Measurements from ENCODE around the gene DIP2B. TPM values are rescaled to one million over a fixed set of nuclear protein-coding genes. Genes with fewer than 3 reads are reported as not detected.

DIP2B gene
- total RNA-seq, 3 donors from 2014 or later (not counting 1 experiment from before 2014, with no cell fraction given), result 17.2 to 23.2 (median 22.2) TPM

DNA sequence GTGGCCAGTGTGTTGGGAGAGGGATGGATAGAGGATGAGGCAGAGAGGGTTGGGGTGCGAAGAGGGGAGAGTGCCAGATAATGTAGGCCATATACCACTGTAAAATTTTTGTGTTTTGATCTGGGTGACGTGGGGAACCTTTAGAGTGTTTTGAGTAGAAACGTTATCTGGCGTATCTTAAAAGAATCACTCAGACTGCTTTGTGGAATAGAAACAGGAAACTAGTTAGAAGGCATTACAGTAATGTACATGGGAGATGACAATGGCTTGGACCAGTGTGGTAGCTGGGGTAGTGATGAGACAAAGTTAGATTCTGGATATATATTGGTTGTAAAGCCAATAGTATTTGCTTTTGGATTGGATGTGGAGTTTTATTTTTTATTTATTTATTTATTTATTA, 279.7 kb downstream of the DIP2B start:
- Histone ChIP-seq H3K27ac (ENCODE audit: low read length) (no peak overlapping the region), H3K4me1 (ENCODE audit: control insufficient read depth, insufficient read depth, low read length) (no peaks in the 10 kb centered on the region), H3K9me3 (ENCODE audit: control insufficient read depth, insufficient read depth, low read length) (peaks cover 3% of the 10 kb centered on the region), H3K4me3 (ENCODE audit: low read length) (no peak overlapping the region), H3K27me3 (ENCODE audit: control insufficient read depth, insufficient read depth, low read length) (no peaks in the 10 kb centered on the region), H3K36me3 (ENCODE audit: control insufficient read depth, insufficient read depth, low read length) (peaks cover 16% of the 10 kb centered on the region)
- ATAC-seq, result no peak
- peaks cover 2 to 3% of the 10 kb centered on the region in 2 donors for H3K9me3 Mint-ChIP-seq
- peaks cover 12 to 23% of the 10 kb centered on the region in 2 donors for H3K4me1 Mint-ChIP-seq
- no peaks in the 10 kb centered on the region for H3K36me3 Mint-ChIP-seq
- no peak overlapping the region for H3K4me3 Mint-ChIP-seq
- H3K27ac Mint-ChIP-seq, result no peak overlapping the region
- TF ChIP-seq, protein P1, sequence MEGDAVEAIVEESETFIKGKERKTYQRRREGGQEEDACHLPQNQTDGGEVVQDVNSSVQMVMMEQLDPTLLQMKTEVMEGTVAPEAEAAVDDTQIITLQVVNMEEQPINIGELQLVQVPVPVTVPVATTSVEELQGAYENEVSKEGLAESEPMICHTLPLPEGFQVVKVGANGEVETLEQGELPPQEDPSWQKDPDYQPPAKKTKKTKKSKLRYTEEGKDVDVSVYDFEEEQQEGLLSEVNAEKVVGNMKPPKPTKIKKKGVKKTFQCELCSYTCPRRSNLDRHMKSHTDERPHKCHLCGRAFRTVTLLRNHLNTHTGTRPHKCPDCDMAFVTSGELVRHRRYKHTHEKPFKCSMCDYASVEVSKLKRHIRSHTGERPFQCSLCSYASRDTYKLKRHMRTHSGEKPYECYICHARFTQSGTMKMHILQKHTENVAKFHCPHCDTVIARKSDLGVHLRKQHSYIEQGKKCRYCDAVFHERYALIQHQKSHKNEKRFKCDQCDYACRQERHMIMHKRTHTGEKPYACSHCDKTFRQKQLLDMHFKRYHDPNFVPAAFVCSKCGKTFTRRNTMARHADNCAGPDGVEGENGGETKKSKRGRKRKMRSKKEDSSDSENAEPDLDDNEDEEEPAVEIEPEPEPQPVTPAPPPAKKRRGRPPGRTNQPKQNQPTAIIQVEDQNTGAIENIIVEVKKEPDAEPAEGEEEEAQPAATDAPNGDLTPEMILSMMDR (IDR thresholded peaks at IDR 0.05), result no peak
- intact Hi-C loops (cut with micrococcal nuclease), result no loop called here
- peak in 1 of 2 donors; percentile 11 for DNase-seq
- H3K27me3 Mint-ChIP-seq (ENCODE audit: low read depth in 2 of 2), result no peaks in the 10 kb centered on the region
- WGBS (ENCODE audit: insufficient coverage), result 78% methylated on average over 4 of the region's 4 CpGs

DNA sequence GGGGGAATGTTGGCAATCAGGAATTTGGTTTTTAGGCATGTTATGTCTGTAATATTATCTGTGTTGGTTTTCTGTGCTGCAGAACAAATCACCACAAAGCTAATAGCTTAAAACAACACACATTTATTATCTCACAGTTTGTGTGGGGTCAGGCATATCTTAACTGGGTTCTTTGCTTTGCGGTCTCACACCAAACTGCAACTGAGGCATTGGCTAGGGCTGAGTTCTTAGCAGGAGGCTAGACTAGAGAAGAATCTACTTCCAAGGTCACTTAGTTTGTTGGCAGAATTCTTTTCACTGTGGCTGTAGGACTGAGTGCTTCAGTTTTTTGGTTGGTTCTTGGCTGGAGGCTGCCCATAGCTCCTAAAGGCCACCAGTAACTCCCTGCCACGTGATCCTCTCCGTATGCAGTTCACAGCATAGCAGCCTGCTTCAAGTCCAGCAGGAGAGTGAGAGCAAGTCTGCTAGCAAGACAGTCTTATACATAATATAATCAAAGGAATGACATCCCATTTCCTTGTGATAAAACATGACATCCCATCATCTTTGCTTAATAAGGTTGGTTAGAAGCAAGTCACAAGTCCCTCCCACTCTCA, 280.7 kb downstream of the DIP2B start:
- TF ChIP-seq, protein P1 (IDR thresholded peaks at IDR 0.05), result no peak
- Mint-ChIP-seq H3K36me3 (no peaks in the 10 kb centered on the region), H3K27ac (no peak overlapping the region), H3K4me1 (peaks cover 13 to 27% of the 10 kb centered on the region in 2 donors), H3K9me3 (peaks cover 2 to 3% of the 10 kb centered on the region in 2 donors), H3K4me3 (no peak overlapping the region), H3K27me3 (ENCODE audit: low read depth in 2 of 2) (no peaks in the 10 kb centered on the region)
- no peaks in the 10 kb centered on the region for H3K27me3 ChIP-seq (ENCODE audit: control insufficient read depth, insufficient read depth, low read length)
- ATAC-seq, result no peak
- H3K27ac ChIP-seq (ENCODE audit: low read length), result no peak overlapping the region
- peaks cover 3% of the 10 kb centered on the region for H3K9me3 ChIP-seq (ENCODE audit: control insufficient read depth, insufficient read depth, low read length)
- peaks cover 16% of the 10 kb centered on the region for H3K36me3 ChIP-seq (ENCODE audit: control insufficient read depth, insufficient read depth, low read length)
- intact Hi-C loops (cut with micrococcal nuclease), result no loop called here
- H3K4me3 ChIP-seq (ENCODE audit: low read length), result no peak overlapping the region
- WGBS (ENCODE audit: insufficient coverage), result 98% methylated on average over 3 of the region's 3 CpGs
- no peak for DNase-seq
- H3K4me1 ChIP-seq (ENCODE audit: control insufficient read depth, insufficient read depth, low read length), result no peaks in the 10 kb centered on the region

DNA sequence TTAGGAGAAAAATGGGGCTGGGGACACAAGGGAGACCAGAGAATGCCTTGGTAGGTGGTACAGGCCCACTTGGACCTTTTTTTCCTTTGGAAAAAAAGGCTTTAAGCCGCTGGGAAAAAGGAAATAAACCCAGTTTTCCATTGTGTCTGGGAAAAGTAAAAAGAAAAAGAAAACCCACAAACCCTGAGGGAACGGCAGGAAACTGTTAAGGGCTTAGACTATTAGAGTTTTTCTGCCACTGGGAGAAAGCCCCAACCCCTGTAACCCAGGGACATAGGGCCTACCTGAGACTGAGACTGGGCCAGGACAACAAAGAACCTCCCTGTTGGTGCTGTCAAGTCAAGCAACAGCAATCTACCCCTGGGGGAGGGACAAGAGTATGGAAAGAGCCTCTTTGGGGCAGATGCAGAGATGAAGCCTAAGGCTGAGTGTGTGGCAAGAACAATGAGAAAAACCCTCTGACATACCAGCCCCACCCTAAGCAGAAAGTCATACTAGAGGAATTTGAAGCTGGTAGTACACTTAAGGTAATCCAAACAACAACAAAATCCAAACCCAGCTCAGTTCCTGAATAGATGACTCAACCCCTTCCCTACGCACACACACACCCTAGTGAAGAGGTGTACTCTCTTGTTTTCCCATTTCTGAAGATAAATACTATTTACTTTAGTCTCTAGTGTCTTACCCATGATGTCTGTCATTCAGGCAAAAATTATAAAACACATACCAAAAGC, 281.9 kb downstream of the DIP2B start:
- peaks cover 8% of the 10 kb centered on the region for H3K36me3 ChIP-seq (ENCODE audit: control insufficient read depth, insufficient read depth, low read length)
- no peak overlapping the region for H3K27ac Mint-ChIP-seq
- no peaks in the 10 kb centered on the region for H3K36me3 Mint-ChIP-seq

More for the DNA sequence above, 281.9 kb downstream of the DIP2B start:
- Histone ChIP-seq H3K4me3 (ENCODE audit: low read length) (no peak overlapping the region), H3K27me3 (ENCODE audit: control insufficient read depth, insufficient read depth, low read length) (no peaks in the 10 kb centered on the region), H3K4me1 (ENCODE audit: control insufficient read depth, insufficient read depth, low read length) (no peaks in the 10 kb centered on the region), H3K27ac (ENCODE audit: low read length) (no peak overlapping the region), H3K9me3 (ENCODE audit: control insufficient read depth, insufficient read depth, low read length) (peaks cover 3% of the 10 kb centered on the region)
- ATAC-seq, result no peak
- Mint-ChIP-seq H3K9me3 (peaks cover 2 to 3% of the 10 kb centered on the region in 2 donors), H3K4me3 (no peak overlapping the region), H3K27me3 (ENCODE audit: low read depth in 2 of 2) (no peaks in the 10 kb centered on the region), H3K4me1 (peaks cover 24 to 37% of the 10 kb centered on the region in 2 donors)
- intact Hi-C loops (cut with micrococcal nuclease), result no loop called here
- TF ChIP-seq, protein P1 (IDR thresholded peaks at IDR 0.05), result no peak
- 93% methylated on average over 2 of the region's 3 CpGs for WGBS (ENCODE audit: insufficient coverage)
- no peak for DNase-seq

All from natural killer cell (primary cell).